Activated B cell treated with CpG ODN at 0.5 μM for 24 hours (primary cell): ENCODE data around the gene TMEM79. TPM values are rescaled to one million over a fixed set of nuclear protein-coding genes. Genes with fewer than 3 reads are reported as not detected.

Experiments
- ATAC-seq: fragments of 200-7000 bp; cut with Tn5 transposase; one replicate; pipeline ENCODE4 v1.10.0; 2021; ENCODE audit warnings: low read depth, mild to moderate bottlenecking, moderate library complexity
- CTCF ChIA-PET: fragments of 350-600 bp; sonication (Branson Sonifier 250); formaldehyde crosslinking; loops from one replicate; lab custom pipeline; 2021; ENCODE audit warnings: antibody characterized with exemption; lab: Charles Lee
- POLR2A ChIA-PET: fragments of 350-600 bp; sonication (Branson Sonifier 250); formaldehyde crosslinking; loops from one replicate; lab custom pipeline; 2021; ENCODE audit warnings: antibody characterized with exemption; lab: Charles Lee
- DNase-seq: peaks from one replicate; pipeline ENCODE4 v3.0.0; 2022
- H3K27ac Mint-ChIP-seq: one replicate; pipeline ENCODE4 v1.8.0; 2020; ENCODE audit warnings: mixed read lengths
- H3K27me3 Mint-ChIP-seq: one replicate; pipeline ENCODE4 v1.8.0; 2021; ENCODE audit warnings: mixed read lengths
- H3K36me3 Mint-ChIP-seq: one replicate; pipeline ENCODE4 v1.8.0; 2021; ENCODE audit warnings: low read depth, mixed read lengths
- H3K4me1 Mint-ChIP-seq: one replicate; pipeline ENCODE4 v1.8.0; 2021; ENCODE audit warnings: mixed read lengths
- H3K4me3 Mint-ChIP-seq: one replicate; pipeline ENCODE4 v1.8.0; 2020; ENCODE audit warnings: mild to moderate bottlenecking, mixed read lengths
- H3K9me3 Mint-ChIP-seq: one replicate; pipeline ENCODE4 v1.8.0; 2020; ENCODE audit warnings: mixed read lengths
- intact Hi-C: fragments of 100-400 bp; cut with micrococcal nuclease; formaldehyde crosslinking; loops from one replicate; pipeline ENCODE4 v1.15.1; 2024
- total RNA-seq: library from RNA; stranded (reverse); gene quantifications from 2 replicates; pipeline ENCODE4 v1.2.3, GENCODE V29; 2022
- TF ChIP-seq, protein P1 (sequence below): fragments of 200-600 bp; IDR thresholded peaks from one replicate; pipeline ENCODE4 v1.8.0; 2022; ENCODE audit warnings: antibody characterized with exemption, mild to moderate bottlenecking

The TMEM79 gene
- total RNA-seq, 1 donor from 2014 or later = 5.1 TPM

DNA sequence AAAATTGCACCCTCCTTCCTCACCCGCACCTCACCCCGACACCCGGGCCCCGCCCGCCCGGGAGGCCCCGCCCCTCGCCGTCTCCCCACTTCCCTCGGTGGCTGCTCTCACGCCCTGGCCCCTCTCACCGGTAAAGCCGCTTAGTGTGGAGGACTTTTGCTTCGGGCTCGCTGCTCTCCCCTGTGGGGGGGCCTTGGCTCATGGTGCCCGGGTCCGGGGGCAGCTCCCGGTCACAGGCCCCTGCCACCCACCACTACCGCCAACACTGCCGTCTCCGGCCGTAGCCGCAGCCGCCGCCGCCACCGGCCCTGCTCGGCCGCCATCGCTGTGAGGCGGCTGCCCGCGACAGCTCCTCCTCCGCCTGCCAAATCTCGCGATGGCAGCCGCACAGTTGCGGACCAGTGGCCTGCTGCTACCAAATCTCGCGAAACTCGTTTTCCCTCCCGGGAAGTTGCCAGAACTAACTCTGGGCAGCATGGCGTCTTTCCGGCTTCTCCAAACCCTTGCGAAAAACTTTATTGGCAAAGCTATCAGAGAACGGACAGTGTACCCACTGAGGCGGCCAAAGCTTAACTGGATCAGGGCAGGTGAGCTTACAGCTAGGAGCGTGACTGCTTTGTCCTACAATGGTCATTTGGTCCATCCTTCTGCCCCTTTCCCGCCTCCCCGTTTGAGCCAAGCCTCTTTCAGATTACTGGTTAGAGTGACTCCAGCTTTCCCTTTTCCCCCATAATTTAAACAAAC, 1.5 kb upstream of the TMEM79 start, which contains the start of gene SMG5:
Gene SMG5, minus strand, starts transcription at position 347 of the 744 bp plus-strand sequence. Its CDS starts 145 bp downstream, at position 202.
- DNase-seq (peak; percentile 89), ATAC-seq (peak; percentile 91)
- POLR2A ChIA-PET = interaction anchor here (0.6 to 2.9 kb wide), 27 partner anchors 9 to 485 kb away, joined by 3 to 16 read pairs (median 5); partner anchors contain the start of genes CCT3, GLMP, ISG20L2 and LMNA
- CTCF ChIA-PET = interaction anchor here (1.1 to 2.0 kb wide), 3 partner anchors 37 to 57 kb away, joined by 4 to 6 read pairs (median 5); no protein-coding TSS in a partner anchor
- H3K4me3 Mint-ChIP-seq = peak within 1 kb of the TSS; percentile 93
- no peaks in the 10 kb centered on the region for H3K9me3 Mint-ChIP-seq
- intact Hi-C loops = loop anchor here (1.0 to 5.0 kb wide), 8 partner anchors 9 to 426 kb away; partner anchors contain the start of genes CCT3, GLMP, GON4L and LAMTOR2
- peak within 1 kb of the TSS; percentile 88 for H3K27ac Mint-ChIP-seq
- no peaks in the 10 kb centered on the region for H3K27me3 Mint-ChIP-seq
- peaks cover 32% of the 10 kb centered on the region for H3K36me3 Mint-ChIP-seq
- TF ChIP-seq, protein P1, sequence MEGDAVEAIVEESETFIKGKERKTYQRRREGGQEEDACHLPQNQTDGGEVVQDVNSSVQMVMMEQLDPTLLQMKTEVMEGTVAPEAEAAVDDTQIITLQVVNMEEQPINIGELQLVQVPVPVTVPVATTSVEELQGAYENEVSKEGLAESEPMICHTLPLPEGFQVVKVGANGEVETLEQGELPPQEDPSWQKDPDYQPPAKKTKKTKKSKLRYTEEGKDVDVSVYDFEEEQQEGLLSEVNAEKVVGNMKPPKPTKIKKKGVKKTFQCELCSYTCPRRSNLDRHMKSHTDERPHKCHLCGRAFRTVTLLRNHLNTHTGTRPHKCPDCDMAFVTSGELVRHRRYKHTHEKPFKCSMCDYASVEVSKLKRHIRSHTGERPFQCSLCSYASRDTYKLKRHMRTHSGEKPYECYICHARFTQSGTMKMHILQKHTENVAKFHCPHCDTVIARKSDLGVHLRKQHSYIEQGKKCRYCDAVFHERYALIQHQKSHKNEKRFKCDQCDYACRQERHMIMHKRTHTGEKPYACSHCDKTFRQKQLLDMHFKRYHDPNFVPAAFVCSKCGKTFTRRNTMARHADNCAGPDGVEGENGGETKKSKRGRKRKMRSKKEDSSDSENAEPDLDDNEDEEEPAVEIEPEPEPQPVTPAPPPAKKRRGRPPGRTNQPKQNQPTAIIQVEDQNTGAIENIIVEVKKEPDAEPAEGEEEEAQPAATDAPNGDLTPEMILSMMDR = no peak
- H3K4me1 Mint-ChIP-seq = peaks cover 40% of the 10 kb centered on the region

DNA sequence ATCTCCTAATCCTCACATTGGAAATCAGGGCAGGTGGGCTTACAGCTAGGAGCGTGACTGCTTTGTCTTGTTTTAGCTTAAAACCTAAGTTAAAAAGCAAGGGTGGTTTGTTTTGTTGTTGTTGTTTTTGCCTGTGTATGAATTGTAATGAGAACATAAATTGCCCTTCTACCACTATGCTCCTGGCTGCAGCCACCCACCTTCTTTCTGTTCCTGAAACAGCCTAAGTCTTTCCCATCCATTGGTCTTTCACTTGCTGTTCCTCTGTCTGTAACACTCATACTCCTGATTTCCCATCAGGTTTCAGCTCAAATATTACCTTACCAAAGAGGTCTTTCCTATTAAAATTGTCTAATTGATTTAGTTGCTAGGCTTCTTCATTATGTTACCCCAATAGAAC, 604 bp upstream of the TMEM79 start:
- TF ChIP-seq, protein P1 = no peak
- ChIA-PET CTCF (interaction anchor here (1.1 to 2.0 kb wide), 3 partner anchors 36 to 58 kb away, joined by 4 to 6 read pairs (median 5); no protein-coding TSS in a partner anchor), POLR2A (interaction anchor here (0.7 to 2.9 kb wide), 15 partner anchors 8 to 484 kb away, joined by 3 to 16 read pairs (median 6); partner anchors contain the start of genes CCT3, GLMP, ISG20L2 and METTL25B)
- Mint-ChIP-seq H3K4me3 (peak overlapping the region; percentile 93), H3K36me3 (peaks cover 23% of the 10 kb centered on the region), H3K27ac (no peak overlapping the region), H3K9me3 (no peaks in the 10 kb centered on the region), H3K27me3 (no peaks in the 10 kb centered on the region), H3K4me1 (peaks cover 40% of the 10 kb centered on the region)
- ATAC-seq (no peak), DNase-seq (no peak)
- intact Hi-C loops = loop anchor here (2.0 to 5.0 kb wide), 3 partner anchors 34 to 427 kb away; partner anchors contain the start of genes GON4L and PMF1

DNA sequence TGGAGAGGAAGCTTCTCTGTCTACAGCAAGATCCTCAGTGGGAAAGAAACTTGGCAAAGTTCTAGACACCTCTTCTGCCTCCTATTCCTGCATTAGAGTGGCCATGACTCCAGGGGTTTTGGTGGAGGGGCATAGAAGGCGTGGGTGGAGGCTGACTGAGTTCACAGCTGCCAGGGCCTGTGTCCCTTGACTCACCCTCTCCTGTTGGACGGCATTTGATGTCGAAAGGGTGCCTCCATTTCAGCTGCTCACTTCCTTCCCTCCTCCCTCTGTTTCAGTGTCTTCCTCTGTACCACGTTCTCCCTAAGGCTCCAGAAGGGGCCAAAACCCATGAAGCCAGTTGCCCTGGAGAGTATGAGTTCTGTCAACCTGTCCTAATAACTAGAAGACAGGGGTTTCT, 632 bp downstream of the TMEM79 start:
- Mint-ChIP-seq H3K4me3 (no peak overlapping the region), H3K9me3 (no peaks in the 10 kb centered on the region), H3K4me1 (peaks cover 40% of the 10 kb centered on the region), H3K27ac (no peak overlapping the region), H3K36me3 (peaks cover 26% of the 10 kb centered on the region), H3K27me3 (no peaks in the 10 kb centered on the region)
- intact Hi-C loops = loop anchor here (5.0 kb wide), 2 partner anchors 33 to 72 kb away; partner anchors contain the start of gene PMF1
- no peak for ATAC-seq
- DNase-seq = no peak
- ChIA-PET POLR2A (interaction anchor here (1.8 kb wide), 1 partner anchor 12 kb away, joined by 7 read pairs; no protein-coding TSS in a partner anchor), CTCF (interaction anchor here (1.6 kb wide), 1 partner anchor 10 kb away, joined by 3 read pairs; no protein-coding TSS in a partner anchor)
- TF ChIP-seq, protein P1 = no peak

DNA sequence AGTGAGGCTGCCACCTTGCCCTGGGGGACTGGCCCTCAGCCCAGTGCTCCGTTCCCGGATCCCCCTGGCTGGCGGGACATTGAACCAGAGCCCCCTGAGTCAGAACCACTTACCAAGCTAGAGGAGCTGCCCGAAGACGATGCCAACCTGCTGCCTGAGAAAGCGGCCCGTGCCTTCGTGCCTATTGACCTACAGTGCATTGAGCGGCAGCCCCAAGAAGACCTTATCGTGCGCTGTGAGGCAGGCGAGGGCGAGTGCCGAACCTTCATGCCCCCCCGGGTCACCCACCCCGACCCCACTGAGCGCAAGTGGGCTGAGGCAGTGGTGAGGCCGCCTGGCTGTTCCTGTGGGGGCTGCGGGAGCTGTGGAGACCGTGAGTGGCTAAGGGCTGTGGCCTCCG, 1.3 kb downstream of the TMEM79 start:
- CTCF ChIA-PET = interaction anchor here (1.6 kb wide), 1 partner anchor 11 kb away, joined by 3 read pairs; no protein-coding TSS in a partner anchor
- intact Hi-C loops = no loop called here
- no peaks in the 10 kb centered on the region for H3K27me3 Mint-ChIP-seq
- no peaks in the 10 kb centered on the region for H3K9me3 Mint-ChIP-seq
- ATAC-seq = no peak
- H3K4me1 Mint-ChIP-seq = peaks cover 36% of the 10 kb centered on the region
- DNase-seq = no peak
- H3K4me3 Mint-ChIP-seq = no peak overlapping the region
- TF ChIP-seq, protein P1 = no peak
- POLR2A ChIA-PET = no interaction called here
- no peak overlapping the region for H3K27ac Mint-ChIP-seq
- peaks cover 23% of the 10 kb centered on the region for H3K36me3 Mint-ChIP-seq

DNA sequence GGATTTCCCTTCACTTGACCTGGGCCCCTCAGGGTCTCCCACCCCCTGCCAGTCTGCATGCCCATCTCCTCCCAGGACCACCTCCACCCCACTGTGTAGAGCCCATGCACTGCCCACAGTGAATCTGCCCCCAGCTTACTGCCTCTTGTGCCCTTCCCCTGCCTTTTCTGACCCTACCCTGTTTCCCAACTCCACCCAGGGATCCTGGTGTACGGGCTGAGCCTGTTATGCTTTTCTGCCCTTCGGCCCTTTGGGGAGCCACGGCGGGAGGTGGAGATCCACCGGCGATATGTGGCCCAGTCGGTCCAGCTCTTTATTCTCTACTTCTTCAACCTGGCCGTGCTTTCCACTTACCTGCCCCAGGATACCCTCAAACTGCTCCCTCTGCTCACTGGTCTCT, 1.9 kb downstream of the TMEM79 start:
- H3K4me3 Mint-ChIP-seq = no peak overlapping the region
- TF ChIP-seq, protein P1 = no peak
- intact Hi-C loops = no loop called here
- H3K27ac Mint-ChIP-seq = no peak overlapping the region
- ChIA-PET POLR2A (no interaction called here), CTCF (no interaction called here)
- DNase-seq (no peak), ATAC-seq (no peak)
- peaks cover 30% of the 10 kb centered on the region for H3K4me1 Mint-ChIP-seq
- H3K36me3 Mint-ChIP-seq = peaks cover 22% of the 10 kb centered on the region
- H3K27me3 Mint-ChIP-seq = no peaks in the 10 kb centered on the region
- no peaks in the 10 kb centered on the region for H3K9me3 Mint-ChIP-seq
